Right lobe of liver (tissue), 6 donors: ENCODE data around the gene SULT2B1. TPM values are rescaled to one million over a fixed set of nuclear protein-coding genes. Genes with fewer than 3 reads are reported as not detected.

Source experiments
- ATAC-seq, 4 donors: fragments of 200-7000 bp; cut with Tn5 transposase; one replicate each; pipeline ENCODE4 v1.9.1; 2020; ENCODE audit warnings: mild to moderate bottlenecking in 4 of 4, moderate library complexity in 4 of 4
- DNase-seq, 3 donors: peaks; one replicate each; pipeline ENCODE4 v3.0.0-alpha.2; 2020
- H3K27ac ChIP-seq, 3 donors: fragments of 200-600 bp; one replicate each; pipeline ENCODE4 v1.8.0; 2022
- H3K27me3 ChIP-seq, 2 donors: fragments of 200-600 bp; one replicate each; pipeline ENCODE4 v1.8.0; 2022
- H3K36me3 ChIP-seq, 4 donors: fragments of 200-600 bp; sonication (generic) in 1 of 4; one replicate each; pipeline versions ENCODE4 v1.5.1 to v1.8.0; 2017 to 2022; ENCODE audit warnings: control low read depth in 1 of 4
- H3K4me1 ChIP-seq, 4 donors: fragments of 200-600 bp; sonication (generic) in 1 of 4; one replicate each; pipeline versions ENCODE4 v1.5.1 to v1.8.0; 2017 to 2022; ENCODE audit warnings: control low read depth in 1 of 4
- H3K4me3 ChIP-seq, 3 donors: fragments of 200-600 bp; one replicate each; pipeline ENCODE4 v1.8.0; 2022
- H3K9me3 ChIP-seq, 4 donors: fragments of 200-600 bp; sonication (generic) in 1 of 4; one replicate each; pipeline versions ENCODE4 v1.5.1 to v1.8.0; 2017 to 2022; ENCODE audit warnings: control low read depth in 1 of 4
- POLR2A ChIP-seq: fragments of 450-650 bp; IDR thresholded peaks from one replicate; pipeline ENCODE4 v1.6.1; 2017; ENCODE audit warnings: antibody characterized with exemption, mild to moderate bottlenecking
- WGBS: methylation state at CpG from one replicate; pipeline ENCODE4 v1.1.6; 2018; ENCODE audit warnings: low coverage, low lambda C conversion rate; ENCODE audit not compliant: insufficient coverage; ENCODE audit errors: missing lambda C conversion rate; 5-methylcytosine and 5-hydroxymethylcytosine counted together
- intact Hi-C, 2 donors: fragments of 100-400 bp; cut with DNase I; formaldehyde crosslinking; loops; one replicate each; pipeline versions ENCODE4 v1.11.2 to v1.14.1; 2022
- total RNA-seq, 6 experiments: library from RNA; depleted of rRNA in 2 of 6; stranded (reverse); fragments of >200 nt in 2 of 6; fragmentation: NEBNext Ultra II Directional in 3 of 6; extraction: Animal tissue kit (Norgen Biotek cat#: 25700) in 3 of 6; gene quantifications; one replicate each; pipeline versions ENCODE4 v1.1.0 to v1.2.4, GENCODE V29; 2016 to 2023
- TF ChIP-seq, protein P1 (sequence below), 4 donors: fragments of 200-600 bp in 3 of 4; fragments of 450-650 bp in 1 of 4; IDR thresholded peaks; one replicate each; pipeline versions ENCODE4 v1.5.1 to v1.8.0; 2016 to 2022; ENCODE audit warnings: antibody characterized with exemption in 4 of 4, mild to moderate bottlenecking in 2 of 4
- donor health status: DM: no; HTN: yes; CAD: no.
- donor health status: DM: no; HTN: no; CAD: no.
- donor health status: DM: no; HTN: no; CAD: no.
- donor health status: DM: no; HTN: yes; CAD: no.
- donor health status: DM: no; HTN: yes; CAD: no.

SULT2B1 gene
- total RNA-seq, 6 experiments from 2014 or later = 0.61 TPM; not detected in 5

DNA sequence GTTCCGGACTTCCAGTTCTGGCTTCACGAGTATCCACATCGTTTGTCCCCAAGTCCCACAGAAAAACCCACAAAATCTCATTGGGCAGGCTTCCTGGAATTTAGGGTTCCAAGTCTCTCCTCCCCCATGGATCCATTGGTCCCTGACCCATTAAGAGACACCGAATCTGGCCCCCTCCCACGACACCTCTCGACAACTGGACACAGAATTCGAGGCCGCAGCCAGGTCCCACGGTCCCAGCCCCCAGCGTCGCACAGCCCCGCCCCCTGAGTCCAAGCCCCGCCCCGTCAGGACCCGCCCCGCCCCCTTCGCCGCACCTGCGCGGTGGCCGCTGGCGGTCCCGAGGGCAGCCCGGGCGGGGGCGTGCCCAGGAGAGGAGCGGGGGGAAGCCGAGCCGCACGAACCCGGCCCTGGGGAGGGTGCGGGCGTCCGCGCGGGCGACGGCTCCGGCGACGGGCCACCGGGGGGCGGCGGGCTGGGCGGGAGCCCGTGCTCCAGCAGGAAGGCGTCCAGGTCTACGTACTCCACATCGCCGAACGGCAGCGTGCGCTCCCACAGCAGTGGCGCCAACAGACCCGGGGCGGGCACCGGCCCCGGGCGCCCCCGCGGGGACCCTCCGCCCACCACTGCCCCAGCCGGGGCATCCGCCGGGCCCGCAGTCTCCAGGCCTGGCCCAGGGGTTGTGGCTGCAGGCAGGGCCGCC lies 83.4 kb downstream of the SULT2B1 start:
- H3K36me3 ChIP-seq = no peaks in the 10 kb centered on the region
- no peaks in the 10 kb centered on the region for H3K27me3 ChIP-seq
- ATAC-seq = peak; percentile 46 to 56 (median 52)
- DNase-seq = peak; percentile 82 to 87 (median 84)
- H3K4me1 ChIP-seq = peaks cover 0 to 28% (median 16%) of the 10 kb centered on the region in 4 donors
- H3K4me3 ChIP-seq = peak overlapping the region; percentile 62 to 74 (median 72)
- intact Hi-C loops = no loop called here
- TF ChIP-seq POLR2A = peak; percentile 38
- TF ChIP-seq, protein P1, sequence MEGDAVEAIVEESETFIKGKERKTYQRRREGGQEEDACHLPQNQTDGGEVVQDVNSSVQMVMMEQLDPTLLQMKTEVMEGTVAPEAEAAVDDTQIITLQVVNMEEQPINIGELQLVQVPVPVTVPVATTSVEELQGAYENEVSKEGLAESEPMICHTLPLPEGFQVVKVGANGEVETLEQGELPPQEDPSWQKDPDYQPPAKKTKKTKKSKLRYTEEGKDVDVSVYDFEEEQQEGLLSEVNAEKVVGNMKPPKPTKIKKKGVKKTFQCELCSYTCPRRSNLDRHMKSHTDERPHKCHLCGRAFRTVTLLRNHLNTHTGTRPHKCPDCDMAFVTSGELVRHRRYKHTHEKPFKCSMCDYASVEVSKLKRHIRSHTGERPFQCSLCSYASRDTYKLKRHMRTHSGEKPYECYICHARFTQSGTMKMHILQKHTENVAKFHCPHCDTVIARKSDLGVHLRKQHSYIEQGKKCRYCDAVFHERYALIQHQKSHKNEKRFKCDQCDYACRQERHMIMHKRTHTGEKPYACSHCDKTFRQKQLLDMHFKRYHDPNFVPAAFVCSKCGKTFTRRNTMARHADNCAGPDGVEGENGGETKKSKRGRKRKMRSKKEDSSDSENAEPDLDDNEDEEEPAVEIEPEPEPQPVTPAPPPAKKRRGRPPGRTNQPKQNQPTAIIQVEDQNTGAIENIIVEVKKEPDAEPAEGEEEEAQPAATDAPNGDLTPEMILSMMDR (IDR thresholded peaks at IDR 0.05) = no peak
- peak overlapping the region; percentile 87 to 97 (median 88) for H3K27ac ChIP-seq
- 2% methylated on average over 13 of the region's 67 CpGs for WGBS
- H3K9me3 ChIP-seq = no peaks in the 10 kb centered on the region

DNA sequence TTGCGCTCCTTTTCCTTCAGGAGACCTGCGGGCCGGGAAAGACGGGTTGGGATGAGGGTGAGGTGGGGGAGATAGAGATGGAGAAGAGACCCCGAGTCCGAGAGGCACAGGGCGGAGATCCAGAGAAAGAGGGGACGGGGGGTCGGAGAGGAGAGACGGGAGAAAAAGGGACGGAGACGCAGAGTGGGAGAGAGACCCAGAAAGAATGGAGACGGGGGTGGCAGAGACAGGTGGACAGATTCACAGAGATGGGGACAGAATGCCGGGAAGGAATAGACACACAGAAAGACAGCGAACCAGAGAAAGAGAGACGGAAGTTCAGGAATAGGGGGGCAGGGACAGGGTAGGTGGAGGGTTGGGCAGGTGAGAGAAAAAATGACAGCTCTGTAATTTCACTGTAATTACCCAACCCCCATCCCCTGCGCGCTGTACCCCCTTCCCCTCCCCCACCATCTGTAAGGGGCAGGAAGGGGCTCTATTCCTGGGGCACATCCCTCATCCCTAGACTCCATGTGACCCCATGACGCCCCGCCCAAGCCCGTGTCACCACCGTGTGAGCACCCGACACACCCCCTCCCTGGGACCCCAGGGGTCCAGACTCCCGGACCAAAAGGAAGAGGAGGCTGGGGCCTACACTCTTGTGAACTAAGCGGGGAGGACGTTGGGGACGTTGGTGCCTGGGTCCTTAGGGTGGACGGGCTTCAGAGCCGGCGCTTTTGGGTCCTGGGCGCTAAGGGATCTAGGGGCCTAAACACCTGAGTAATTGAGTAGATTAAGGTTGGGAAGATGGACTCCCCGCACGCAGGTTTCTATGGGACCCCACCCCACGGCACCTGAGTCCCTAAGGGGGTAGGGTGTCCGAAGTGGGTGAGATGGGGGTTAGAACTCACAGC lies 84.2 kb downstream of the SULT2B1 start:
- intact Hi-C loops = no loop called here
- peak overlapping the region; percentile 87 to 97 (median 88) for H3K27ac ChIP-seq
- DNase-seq (peak; percentile 52 to 63 (median 61)), ATAC-seq (no peak)
- H3K36me3 ChIP-seq = no peaks in the 10 kb centered on the region
- H3K4me3 ChIP-seq = peak overlapping the region; percentile 62 to 74 (median 72)
- TF ChIP-seq POLR2A = no peak
- no peaks in the 10 kb centered on the region for H3K9me3 ChIP-seq
- peaks cover 0 to 31% (median 16%) of the 10 kb centered on the region in 4 donors for H3K4me1 ChIP-seq
- whole genome bisulfite sequencing = under 1% methylated on average over 18 of the region's 35 CpGs
- no peaks in the 10 kb centered on the region for H3K27me3 ChIP-seq

DNA sequence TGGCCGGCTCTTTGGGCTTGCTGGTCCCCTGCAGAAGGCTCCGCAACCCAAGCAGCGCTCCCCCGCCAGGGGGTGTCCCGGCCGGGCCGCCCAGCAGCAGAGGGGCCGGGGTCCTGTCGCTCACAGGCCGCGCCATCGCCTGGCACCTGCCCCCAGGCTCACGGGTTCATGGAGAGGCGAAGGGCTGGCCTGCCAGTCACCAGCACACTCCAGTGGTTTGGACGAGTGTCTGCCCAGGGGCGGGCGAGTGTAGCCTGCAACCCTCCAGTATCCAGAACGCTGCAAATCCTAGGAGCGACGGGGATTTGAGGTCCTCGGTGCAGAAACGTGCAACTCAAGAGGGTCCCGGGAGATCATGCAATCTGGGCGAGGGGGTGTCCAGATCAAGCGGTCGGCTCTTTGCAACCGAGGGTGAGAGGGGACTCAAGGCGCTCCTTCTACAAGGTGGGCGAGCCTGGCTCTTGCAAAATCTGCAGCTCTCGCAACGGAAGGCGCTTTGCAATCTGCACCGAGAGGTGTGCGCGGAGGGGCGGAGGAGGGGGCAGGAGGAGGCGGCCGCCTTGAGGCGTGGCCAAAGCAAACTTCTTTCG lies 85.0 kb downstream of the SULT2B1 start, which contains the start of gene DBP:
DBP (minus strand) TSS at position 521 of the 590 bp plus-strand sequence; CDS start at position 136, 385 bp downstream.
- H3K9me3 ChIP-seq = no peaks in the 10 kb centered on the region
- no CpG with 5 or more reads among the region's 40 CpGs for WGBS
- TF ChIP-seq, protein P1 (IDR thresholded peaks at IDR 0.05) = no peak
- peak; percentile 14 for TF ChIP-seq POLR2A
- no peaks in the 10 kb centered on the region for H3K27me3 ChIP-seq
- H3K36me3 ChIP-seq = no peaks in the 10 kb centered on the region
- intact Hi-C loops = no loop called here
- H3K27ac ChIP-seq = peak within 1 kb of the TSS; percentile 87 to 97 (median 88)
- peaks cover 0 to 31% (median 18%) of the 10 kb centered on the region in 4 donors for H3K4me1 ChIP-seq
- DNase-seq (peak; percentile 63 to 77 (median 71)), ATAC-seq (peak; percentile 1 to 12 (median 6))
- H3K4me3 ChIP-seq = peak within 1 kb of the TSS; percentile 62 to 74 (median 72)

DNA sequence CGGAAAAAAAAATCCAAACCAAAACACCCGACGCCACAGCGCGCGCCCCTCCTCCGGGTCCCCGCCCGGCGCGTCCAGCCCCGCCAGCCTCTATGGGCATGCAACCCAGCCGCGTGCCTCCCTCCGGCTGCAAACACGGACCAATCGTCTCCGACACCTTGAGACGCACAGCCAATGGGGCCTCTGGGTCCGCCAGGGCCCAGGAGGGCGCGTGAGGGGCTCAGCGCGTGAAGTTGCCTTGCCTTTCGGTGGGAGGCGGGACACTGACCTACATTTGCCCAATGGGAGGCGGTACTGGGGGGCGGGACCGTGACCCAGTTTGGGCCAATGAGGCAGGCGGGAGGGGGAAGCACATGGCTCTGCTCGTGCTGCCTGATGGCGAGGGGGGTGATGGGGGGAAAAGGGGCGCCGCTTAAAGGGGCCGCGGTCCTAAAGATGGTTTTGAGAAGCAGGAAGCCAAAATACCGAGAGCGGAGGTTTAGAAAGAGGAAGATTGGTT lies 85.5 kb downstream of the SULT2B1 start:
- intact Hi-C loops = no loop called here
- ATAC-seq (peak; percentile 51 to 75 (median 68)), DNase-seq (peak; percentile 96 to 100 (median 98))
- H3K9me3 ChIP-seq = no peaks in the 10 kb centered on the region
- no peaks in the 10 kb centered on the region for H3K36me3 ChIP-seq
- H3K27me3 ChIP-seq = no peaks in the 10 kb centered on the region
- peaks cover 0 to 31% (median 18%) of the 10 kb centered on the region in 4 donors for H3K4me1 ChIP-seq
- no peak for TF ChIP-seq POLR2A
- TF ChIP-seq, protein P1 (IDR thresholded peaks at IDR 0.05) = no peak
- 0% methylated on average over 24 of the region's 38 CpGs for WGBS
- peak overlapping the region; percentile 87 to 97 (median 88) for H3K27ac ChIP-seq
- H3K4me3 ChIP-seq = peak overlapping the region; percentile 18 to 74 (median 72)
